GF-D8 (cell line): ENCODE results near the gene BAHCC1.

Experiments
- DNase-seq: peaks from one replicate; lab custom pipeline; 2025; lab: John Stamatoyannopoulos, UW

BAHCC1 gene

GRCh38 chr17:81461607-81462500 is 66.6 kb downstream of the BAHCC1 start:
- DNase-seq = no peak

GRCh38 chr17:81462506-81463125 is 67.4 kb downstream of the BAHCC1 start:
- no peak for DNase-seq

GRCh38 chr17:81463506-81463905 is 68.2 kb downstream of the BAHCC1 start:
- no peak for DNase-seq

- DNase-seq = no peak
Measured at GRCh38 chr17:81464586-81464985, 69.3 kb downstream of the BAHCC1 start.

GRCh38 chr17:81465910-81466309 is 70.7 kb downstream of the BAHCC1 start:
- DNase-seq = no peak

- no peak for DNase-seq
Measured at GRCh38 chr17:81466564-81467472, 71.6 kb downstream of the BAHCC1 start.

- no peak for DNase-seq
Measured at GRCh38 chr17:81468111-81468769, 73.0 kb downstream of the BAHCC1 start.

- no peak for DNase-seq
Measured at GRCh38 chr17:81468770-81469121, 73.5 kb downstream of the BAHCC1 start.

GRCh38 chr17:81469266-81469665 is 74.0 kb downstream of the BAHCC1 start:
- no peak for DNase-seq

GRCh38 chr17:81470270-81470943 is 75.2 kb downstream of the BAHCC1 start:
- DNase-seq = no peak

- DNase-seq = no peak
Measured at GRCh38 chr17:81470944-81471817, 75.9 kb downstream of the BAHCC1 start.

- no peak for DNase-seq
Measured at GRCh38 chr17:81471818-81472456, 76.7 kb downstream of the BAHCC1 start.

GRCh38 chr17:81473019-81473418 is 77.8 kb downstream of the BAHCC1 start:
- DNase-seq = no peak

- DNase-seq = no peak
Measured at GRCh38 chr17:81474958-81475357, 79.7 kb downstream of the BAHCC1 start.

- no peak for DNase-seq
Measured at GRCh38 chr17:81476097-81476496, 80.8 kb downstream of the BAHCC1 start.

GRCh38 chr17:81476635-81477034 is 81.4 kb downstream of the BAHCC1 start:
- no peak for DNase-seq

- no peak for DNase-seq
Measured at GRCh38 chr17:81477173-81477572, 81.9 kb downstream of the BAHCC1 start.

- DNase-seq = no peak
Measured at GRCh38 chr17:81478119-81478518, 82.9 kb downstream of the BAHCC1 start.

GRCh38 chr17:81479175-81480071 is 84.2 kb downstream of the BAHCC1 start:
- no peak for DNase-seq
